GM12878 (cell line): Measurements from ENCODE around the gene C17orf58. TPM values are rescaled to one million over a fixed set of nuclear protein-coding genes. Genes with fewer than 3 reads are reported as not detected.

Experiments
- DPF2 ChIP-seq: fragments of 450-650 bp; IDR thresholded peaks from 2 replicates; pipeline ENCODE4 v1.6.1; 2017; ENCODE audit warnings: mild to moderate bottlenecking
- ETV6 ChIP-seq, 2 experiments: fragments of 450-650 bp in 1 of 2; IDR thresholded peaks in 1 of 2; conservative IDR thresholded peaks in 1 of 2; 2 replicates each; pipeline ENCODE4 v1.6.1; 2014; ENCODE audit warnings: antibody characterized with exemption in 1 of 2, borderline replicate concordance in 1 of 2, low read depth in 1 of 2, mild to moderate bottlenecking in 1 of 2, moderate library complexity in 1 of 2
- FOS ChIP-seq: IDR thresholded peaks from 3 replicates; pipeline ENCODE4 v1.6.1; 2011; ENCODE audit warnings: borderline replicate concordance; ENCODE audit not compliant: insufficient read length; ENCODE audit errors: extremely low read depth
- FOXM1 ChIP-seq: IDR thresholded peaks from 2 replicates; pipeline ENCODE4 v1.6.1; 2012; ENCODE audit warnings: low read depth, mild to moderate bottlenecking, inconsistent platforms, low read length, moderate library complexity
- HDAC6 ChIP-seq: fragments of 200-600 bp; sonication (generic); IDR thresholded peaks from one replicate; pipeline ENCODE4 v1.8.0; 2017; ENCODE audit warnings: antibody characterized with exemption; ENCODE audit not compliant: unreplicated experiment
- KDM1A ChIP-seq: fragments of 200-600 bp; sonication (generic); IDR thresholded peaks from 2 replicates; pipeline ENCODE4 v1.6.1; 2016; ENCODE audit warnings: borderline replicate concordance
- MTA2 ChIP-seq: fragments of 450-650 bp; IDR thresholded peaks from 2 replicates; pipeline ENCODE4 v1.6.1; 2016; ENCODE audit warnings: low read depth, mild to moderate bottlenecking, moderate library complexity
- MYB ChIP-seq: fragments of 150-350 bp; IDR thresholded peaks from 2 replicates; pipeline ENCODE4 v1.6.1; 2014; ENCODE audit warnings: mild to moderate bottlenecking, low read depth, low read length, borderline replicate concordance
- NR2C2 ChIP-seq: IDR thresholded peaks from 2 replicates; pipeline ENCODE4 v1.6.1; 2011; ENCODE audit warnings: borderline replicate concordance, low read depth; ENCODE audit not compliant: control insufficient read depth, insufficient read length
- RELA ChIP-seq: fragments of 450-650 bp; IDR thresholded peaks from 2 replicates; pipeline ENCODE4 v1.8.0; 2014; ENCODE audit warnings: borderline replicate concordance; ENCODE audit not compliant: partially characterized antibody
- RUNX3 ChIP-seq: IDR thresholded peaks from 2 replicates; pipeline ENCODE4 v1.6.1; 2012; ENCODE audit warnings: low read length, inconsistent platforms
- SMAD5 ChIP-seq: IDR thresholded peaks from 2 replicates; pipeline ENCODE4 v1.6.1; 2016; ENCODE audit warnings: antibody characterized with exemption, low read depth
- WRNIP1 ChIP-seq: IDR thresholded peaks from 2 replicates; pipeline ENCODE4 v1.6.1; 2011; ENCODE audit warnings: low read depth, low read length, improper control_type of control experiment, borderline replicate concordance
- ZBTB11 ChIP-seq: fragments of 450-650 bp; formaldehyde crosslinking; IDR thresholded peaks from 2 replicates; pipeline ENCODE4 v1.5.0; 2022; ENCODE audit warnings: mild to moderate bottlenecking, missing genetic modification characterization
- polyA plus RNA-seq, 11 experiments: library from polyadenylated mRNA; depleted of rRNA in 4 of 11; unstranded in 6 of 11; stranded (reverse) in 5 of 11; fragments of >200 nt; fragmentation: Nextera tagmentation in 4 of 11; fragmentation: Illumina TruSeq in 1 of 11; extraction: Ambion mirVana in 4 of 11; extraction: Trizol in 1 of 11; gene quantifications; 1 replicate in 1 of 11; 2 replicates in 10 of 11; pipeline versions ENCODE4 v1.2.1 to v1.2.3, GENCODE V29; 2011 to 2016; ENCODE audit warnings: inconsistent platforms in 2 of 11, missing spikeins in 2 of 11, low read depth in 1 of 11
- total RNA-seq, 4 experiments: library from RNA; depleted of rRNA in 3 of 4; stranded (reverse); fragments of >200 nt in 3 of 4; fragmentation: Illumina TruSeq in 1 of 4; extraction: Trizol in 1 of 4; gene quantifications; 2 replicates each; pipeline versions ENCODE4 v1.2.1 to v1.2.3, GENCODE V29; 2013 to 2021
- TF ChIP-seq, protein P1 (sequence below): fragments of 450-650 bp; IDR thresholded peaks from 2 replicates; pipeline ENCODE4 v1.6.1; 2016; ENCODE audit warnings: mild to moderate bottlenecking, moderate library complexity, borderline replicate concordance
- TF ChIP-seq, protein P2 (sequence below): fragments of 450-650 bp; formaldehyde crosslinking; IDR thresholded peaks from 2 replicates; pipeline ENCODE4 v1.4.0; 2022; ENCODE audit warnings: mild to moderate bottlenecking, moderate library complexity

Gene C17orf58
- total and polyA plus RNA-seq, 10 of the 15 experiments (the other 5 are each of a cell fraction or from before 2014, with no cell fraction given) = 3.3 to 12.3 (median 6.2) TPM

DNA sequence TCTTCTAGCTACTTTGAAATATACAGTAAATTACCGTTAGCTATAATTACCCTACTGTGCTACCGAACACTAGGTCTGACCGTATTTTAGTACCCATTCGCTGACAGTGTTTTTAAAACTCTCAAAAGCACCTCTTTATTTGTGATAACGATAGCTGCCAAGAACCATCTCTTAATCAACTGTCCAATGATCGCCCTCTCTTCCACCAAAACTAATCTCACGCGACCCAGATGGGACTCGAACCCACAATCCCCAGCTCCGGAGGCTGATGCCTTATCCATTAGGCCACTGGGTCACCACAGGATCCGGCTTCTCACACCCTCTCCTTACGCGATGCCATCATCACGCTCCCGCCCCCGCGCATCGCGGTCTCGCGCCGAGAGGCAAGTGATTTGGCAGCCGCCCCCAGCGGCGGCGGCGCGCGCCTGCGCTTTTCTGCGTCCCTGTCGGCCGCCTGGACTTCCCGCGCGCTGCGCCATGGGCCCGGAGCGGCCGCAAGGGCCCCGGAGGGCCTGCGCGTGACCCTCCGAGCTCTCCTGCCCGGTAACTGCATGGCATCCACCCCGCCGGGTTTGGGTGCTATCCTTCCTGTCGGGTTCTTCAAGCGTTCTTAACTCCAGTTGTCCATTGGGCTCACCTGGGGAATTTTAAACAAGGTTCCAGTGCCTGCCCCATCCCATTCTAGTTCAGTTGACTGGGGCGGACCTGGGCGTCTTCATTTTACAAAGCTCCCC, 23.6 kb upstream of the C17orf58 start (continued):
- TF ChIP-seq ZBTB11 = no peak
- TF ChIP-seq RUNX3 = peak; percentile 99
- TF ChIP-seq DPF2 = peak; percentile 64
- no peak for TF ChIP-seq ETV6 (conservative IDR thresholded peaks at IDR 0.05 in 1 of 2, IDR thresholded peaks at IDR 0.05 in 1 of 2; ENCODE audit: borderline replicate concordance in 1 of 2, low read depth in 1 of 2)
- TF ChIP-seq, protein P1, sequence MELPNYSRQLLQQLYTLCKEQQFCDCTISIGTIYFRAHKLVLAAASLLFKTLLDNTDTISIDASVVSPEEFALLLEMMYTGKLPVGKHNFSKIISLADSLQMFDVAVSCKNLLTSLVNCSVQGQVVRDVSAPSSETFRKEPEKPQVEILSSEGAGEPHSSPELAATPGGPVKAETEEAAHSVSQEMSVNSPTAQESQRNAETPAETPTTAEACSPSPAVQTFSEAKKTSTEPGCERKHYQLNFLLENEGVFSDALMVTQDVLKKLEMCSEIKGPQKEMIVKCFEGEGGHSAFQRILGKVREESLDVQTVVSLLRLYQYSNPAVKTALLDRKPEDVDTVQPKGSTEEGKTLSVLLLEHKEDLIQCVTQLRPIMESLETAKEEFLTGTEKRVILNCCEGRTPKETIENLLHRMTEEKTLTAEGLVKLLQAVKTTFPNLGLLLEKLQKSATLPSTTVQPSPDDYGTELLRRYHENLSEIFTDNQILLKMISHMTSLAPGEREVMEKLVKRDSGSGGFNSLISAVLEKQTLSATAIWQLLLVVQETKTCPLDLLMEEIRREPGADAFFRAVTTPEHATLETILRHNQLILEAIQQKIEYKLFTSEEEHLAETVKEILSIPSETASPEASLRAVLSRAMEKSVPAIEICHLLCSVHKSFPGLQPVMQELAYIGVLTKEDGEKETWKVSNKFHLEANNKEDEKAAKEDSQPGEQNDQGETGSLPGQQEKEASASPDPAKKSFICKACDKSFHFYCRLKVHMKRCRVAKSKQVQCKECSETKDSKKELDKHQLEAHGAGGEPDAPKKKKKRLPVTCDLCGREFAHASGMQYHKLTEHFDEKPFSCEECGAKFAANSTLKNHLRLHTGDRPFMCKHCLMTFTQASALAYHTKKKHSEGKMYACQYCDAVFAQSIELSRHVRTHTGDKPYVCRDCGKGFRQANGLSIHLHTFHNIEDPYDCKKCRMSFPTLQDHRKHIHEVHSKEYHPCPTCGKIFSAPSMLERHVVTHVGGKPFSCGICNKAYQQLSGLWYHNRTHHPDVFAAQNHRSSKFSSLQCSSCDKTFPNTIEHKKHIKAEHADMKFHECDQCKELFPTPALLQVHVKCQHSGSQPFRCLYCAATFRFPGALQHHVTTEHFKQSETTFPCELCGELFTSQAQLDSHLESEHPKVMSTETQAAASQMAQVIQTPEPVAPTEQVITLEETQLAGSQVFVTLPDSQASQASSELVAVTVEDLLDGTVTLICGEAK = peak; percentile 72
- no peak for TF ChIP-seq NR2C2
- no peak for TF ChIP-seq MTA2
- TF ChIP-seq, protein P2, sequence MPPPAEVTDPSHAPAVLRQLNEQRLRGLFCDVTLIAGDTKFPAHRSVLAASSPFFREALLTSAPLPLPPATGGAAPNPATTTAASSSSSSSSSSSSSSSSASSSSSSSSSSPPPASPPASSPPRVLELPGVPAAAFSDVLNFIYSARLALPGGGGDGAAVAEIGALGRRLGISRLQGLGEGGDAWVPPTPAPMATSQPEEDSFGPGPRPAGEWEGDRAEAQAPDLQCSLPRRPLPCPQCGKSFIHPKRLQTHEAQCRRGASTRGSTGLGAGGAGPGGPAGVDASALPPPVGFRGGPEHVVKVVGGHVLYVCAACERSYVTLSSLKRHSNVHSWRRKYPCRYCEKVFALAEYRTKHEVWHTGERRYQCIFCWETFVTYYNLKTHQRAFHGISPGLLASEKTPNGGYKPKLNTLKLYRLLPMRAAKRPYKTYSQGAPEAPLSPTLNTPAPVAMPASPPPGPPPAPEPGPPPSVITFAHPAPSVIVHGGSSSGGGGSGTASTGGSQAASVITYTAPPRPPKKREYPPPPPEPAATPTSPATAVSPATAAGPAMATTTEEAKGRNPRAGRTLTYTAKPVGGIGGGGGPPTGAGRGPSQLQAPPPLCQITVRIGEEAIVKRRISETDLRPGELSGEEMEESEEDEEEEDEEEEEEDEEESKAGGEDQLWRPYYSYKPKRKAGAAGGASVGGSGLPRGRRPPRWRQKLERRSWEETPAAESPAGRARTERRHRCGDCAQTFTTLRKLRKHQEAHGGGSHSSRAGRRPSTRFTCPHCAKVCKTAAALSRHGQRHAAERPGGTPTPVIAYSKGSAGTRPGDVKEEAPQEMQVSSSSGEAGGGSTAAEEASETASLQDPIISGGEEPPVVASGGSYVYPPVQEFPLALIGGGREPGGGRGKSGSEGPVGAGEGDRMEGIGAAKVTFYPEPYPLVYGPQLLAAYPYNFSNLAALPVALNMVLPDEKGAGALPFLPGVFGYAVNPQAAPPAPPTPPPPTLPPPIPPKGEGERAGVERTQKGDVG (CRISPR knock-in tag) = no peak
- TF ChIP-seq WRNIP1 = no peak
- no peak for TF ChIP-seq KDM1A
- TF ChIP-seq RELA = peak; percentile 87
- TF ChIP-seq FOS = no peak
- TF ChIP-seq FOXM1 = peak; percentile 51; the same call in 1 of the 2 replicates
- peak; percentile 36 for TF ChIP-seq HDAC6
- TF ChIP-seq MYB = no peak
- 0 out of 2 replicates have a peak, but pooled peaks have one; percentile 20 for TF ChIP-seq SMAD5
